GM23338 (cell line): ENCODE results near the gene SNUPN. TPM values are rescaled to one million over a fixed set of nuclear protein-coding genes. Genes with fewer than 3 reads are reported as not detected.
A peak's percentile ranks its signal among the peaks of the same experiment; 100 is the strongest.

Experiments
- ATAC-seq: fragments of 200-7000 bp; cut with Tn5 transposase; 3 replicates; pipeline ENCODE4 v1.9.1; 2020
- DNase-seq: peaks from one replicate; pipeline ENCODE4 v3.0.0-alpha.2; 2015; ENCODE audit warnings: low spot score
- H2AFZ ChIP-seq: fragments of 200-600 bp; sonication (generic); 2 replicates; pipeline ENCODE4 v1.8.0; 2016; ENCODE audit warnings: antibody characterized with exemption, mild to moderate bottlenecking, moderate library complexity
- H3F3A ChIP-seq: fragments of 200-600 bp; sonication (generic); replicated peaks from 2 replicates; pipeline ENCODE4 v1.8.0; 2017; ENCODE audit warnings: antibody characterized with exemption, mixed run types, low read depth
- H3K27ac ChIP-seq: fragments of 200-600 bp; sonication (generic); 2 replicates; pipeline ENCODE4 v1.6.1; 2016; ENCODE audit warnings: low read depth
- H3K27me3 ChIP-seq: fragments of 200-600 bp; sonication (generic); 2 replicates; pipeline ENCODE4 v1.8.0; 2016; ENCODE audit warnings: mild to moderate bottlenecking, mixed run types, moderate library complexity; ENCODE audit not compliant: insufficient read depth
- H3K36me3 ChIP-seq: fragments of 200-600 bp; sonication (generic); 2 replicates; pipeline ENCODE4 v1.8.0; 2016; ENCODE audit warnings: mild to moderate bottlenecking; ENCODE audit not compliant: insufficient read depth
- H3K4me1 ChIP-seq: fragments of 200-600 bp; sonication (generic); 2 replicates; pipeline ENCODE4 v1.8.0; 2016; ENCODE audit warnings: mild to moderate bottlenecking, moderate library complexity; ENCODE audit not compliant: insufficient read depth
- H3K4me2 ChIP-seq: fragments of 200-600 bp; sonication (generic); 2 replicates; pipeline ENCODE4 v1.7.1; 2017; ENCODE audit warnings: mixed run types
- H3K4me3 ChIP-seq: fragments of 200-600 bp; sonication (generic); 2 replicates; pipeline ENCODE4 v1.6.1; 2016; ENCODE audit warnings: mixed run types
- H3K79me2 ChIP-seq: fragments of 200-600 bp; sonication (generic); replicated peaks from 2 replicates; pipeline ENCODE4 v1.8.0; 2017; ENCODE audit warnings: mild to moderate bottlenecking; ENCODE audit not compliant: insufficient read depth
- H3K9me2 ChIP-seq: fragments of 200-600 bp; sonication (generic); 2 replicates; pipeline ENCODE4 v1.8.0; 2017; ENCODE audit not compliant: insufficient read depth
- H4K20me1 ChIP-seq: fragments of 200-600 bp; sonication (generic); replicated peaks from 2 replicates; pipeline ENCODE4 v1.8.0; 2017; ENCODE audit warnings: mild to moderate bottlenecking; ENCODE audit not compliant: insufficient read depth
- H3K27ac Mint-ChIP-seq: 2 replicates; pipeline ENCODE4 v1.8.0; 2020; ENCODE audit warnings: inconsistent platforms, mild to moderate bottlenecking, moderate library complexity, mixed read lengths
- H3K27me3 Mint-ChIP-seq: 3 replicates; pipeline ENCODE4 v1.8.0; 2022; ENCODE audit warnings: low read depth, mild to moderate bottlenecking, moderate library complexity, mixed read lengths, inconsistent platforms; ENCODE audit not compliant: insufficient read depth, poor library complexity
- H3K36me3 Mint-ChIP-seq: 3 replicates; pipeline ENCODE4 v1.8.0; 2021; ENCODE audit warnings: low read depth, mild to moderate bottlenecking, inconsistent platforms, moderate library complexity, mixed read lengths
- H3K4me1 Mint-ChIP-seq: 3 replicates; pipeline ENCODE4 v1.8.0; 2020; ENCODE audit warnings: mild to moderate bottlenecking, inconsistent platforms, mixed read lengths
- H3K4me3 Mint-ChIP-seq: 3 replicates; pipeline ENCODE4 v1.8.0; 2021; ENCODE audit warnings: moderate library complexity, mild to moderate bottlenecking, inconsistent platforms, mixed read lengths
- H3K9me3 Mint-ChIP-seq: 3 replicates; pipeline ENCODE4 v1.8.0; 2020; ENCODE audit warnings: moderate library complexity, mild to moderate bottlenecking, inconsistent platforms, mixed read lengths
- CREB1 ChIP-seq: fragments of 250-450 bp; sonication (Bioruptor Pico); IDR thresholded peaks from 2 replicates; pipeline ENCODE4 v1.5.0; 2020; ENCODE audit warnings: low read depth, mild to moderate bottlenecking, moderate library complexity
- CTCF ChIP-seq, 2 experiments: fragments of 200-600 bp in 1 of 2; sonication (generic) in 1 of 2; conservative IDR thresholded peaks; 2 replicates each; pipeline versions ENCODE4 v1.5.1 to v1.6.1; 2016 to 2017; ENCODE audit warnings: antibody characterized with exemption in 2 of 2, low read depth in 2 of 2, mild to moderate bottlenecking in 2 of 2, moderate library complexity in 1 of 2
- ETS1 ChIP-seq: IDR thresholded peaks from 2 replicates; pipeline ENCODE4 v1.6.1; 2016; ENCODE audit warnings: antibody characterized with exemption
- EZH2 ChIP-seq: fragments of 200-600 bp; sonication (generic); IDR thresholded peaks from one replicate; pipeline ENCODE4 v1.8.0; 2017; ENCODE audit warnings: antibody characterized with exemption, mild to moderate bottlenecking, low read depth; ENCODE audit not compliant: unreplicated experiment
- EZH2phosphoT487 ChIP-seq: fragments of 200-600 bp; sonication (generic); IDR thresholded peaks from one replicate; pipeline ENCODE4 v1.8.1; 2018; ENCODE audit warnings: antibody characterized with exemption; ENCODE audit not compliant: unreplicated experiment
- JUNB ChIP-seq: IDR thresholded peaks from one replicate; pipeline ENCODE4 v1.6.1; 2016; ENCODE audit warnings: antibody characterized with exemption; ENCODE audit not compliant: unreplicated experiment
- NANOG ChIP-seq: IDR thresholded peaks from 2 replicates; pipeline ENCODE4 v1.6.1; 2016; ENCODE audit warnings: antibody characterized with exemption, borderline replicate concordance
- POLR2AphosphoS5 ChIP-seq: IDR thresholded peaks from 2 replicates; pipeline ENCODE4 v1.6.1; 2016; ENCODE audit warnings: antibody characterized with exemption, low read depth
- REST ChIP-seq: IDR thresholded peaks from one replicate; pipeline ENCODE4 v1.6.1; 2018; ENCODE audit warnings: antibody characterized with exemption; ENCODE audit not compliant: unreplicated experiment
- STAT1 ChIP-seq: IDR thresholded peaks from one replicate; pipeline ENCODE4 v1.6.1; 2016; ENCODE audit warnings: antibody characterized with exemption; ENCODE audit not compliant: unreplicated experiment
- ZNF114 ChIP-seq: fragments of 250-450 bp; sonication (Bioruptor Pico); IDR thresholded peaks from 2 replicates; pipeline ENCODE4 v1.5.0; 2020; ENCODE audit warnings: mild to moderate bottlenecking, moderate library complexity
- ZNF331 ChIP-seq: fragments of 250-450 bp; sonication (Bioruptor Pico); IDR thresholded peaks from 2 replicates; pipeline ENCODE4 v1.5.0; 2020; ENCODE audit warnings: low read depth, mild to moderate bottlenecking, moderate library complexity
- ZNF462 ChIP-seq: fragments of 250-450 bp; sonication (Bioruptor Pico); IDR thresholded peaks from 2 replicates; pipeline ENCODE4 v1.5.0; 2020; ENCODE audit warnings: mild to moderate bottlenecking, moderate library complexity
- polyA plus RNA-seq: library from polyadenylated mRNA; unstranded; fragments of >200 nt; fragmentation: Nextera tagmentation; extraction: Ambion mirVana; gene quantifications from 2 replicates; pipeline ENCODE4 v1.2.1, GENCODE V29; 2016
- total RNA-seq: library from RNA; depleted of rRNA; stranded (reverse); fragments of >200 nt; shearing (Covaris generic); gene quantifications from 2 replicates; pipeline ENCODE4 v1.2.3, GENCODE V29; 2014

The SNUPN gene
- total and polyA plus RNA-seq, 2 experiments from 2014 or later = 20.5 to 27.7 TPM

- Histone ChIP-seq H3K27ac (no peak overlapping the region), H3K4me3 (no peak overlapping the region)
- DNase-seq = peak; percentile 59
Measured at GRCh38 chr15:75661100-75661755, 35.7 kb upstream of the SNUPN start.

More at GRCh38 chr15:75661100-75661755, 35.7 kb upstream of the SNUPN start:
- no peaks in the 10 kb centered on the region for H3K9me2 ChIP-seq
- peaks cover 4% of the 10 kb centered on the region for H3K79me2 ChIP-seq
- H3K4me1 ChIP-seq = no peaks in the 10 kb centered on the region; the same call in 1 of the 2 replicates
- TF ChIP-seq REST (no peak), NANOG (no peak), EZH2phosphoT487 (no peak), ETS1 (no peak), POLR2AphosphoS5 (no peak), STAT1 (no peak), ZNF331 (CRISPR knock-in tag) (no peak), ZNF114 (CRISPR knock-in tag) (no peak), CTCF (conservative IDR thresholded peaks at IDR 0.05; ENCODE audit: low read depth in 2 of 2) (no peak), CREB1 (CRISPR knock-in tag) (no peak), JUNB (no peak), ZNF462 (CRISPR knock-in tag) (no peak), EZH2 (no peak)
- Mint-ChIP-seq H3K36me3 (peaks cover 8% of the 10 kb centered on the region; the same call in 2 of the 3 replicates), H3K4me1 (peaks cover 12% of the 10 kb centered on the region), H3K9me3 (no peaks in the 10 kb centered on the region; the same call in 2 of the 3 replicates), H3K27me3 (peaks cover 5% of the 10 kb centered on the region), H3K27ac (peak overlapping the region; percentile 59; the same call in 1 of the 2 replicates), H3K4me3 (no peak overlapping the region)
- no peaks in the 10 kb centered on the region for H3K27me3 ChIP-seq
- H4K20me1 ChIP-seq = peaks cover 10% of the 10 kb centered on the region
- H3K36me3 ChIP-seq = no peaks in the 10 kb centered on the region
- peak; percentile 87 for ATAC-seq
- no peaks in the 10 kb centered on the region for H3F3A ChIP-seq
- no peak overlapping the region for H2AFZ ChIP-seq
- no peak overlapping the region for H3K4me2 ChIP-seq
